COLO829 (cell line): Measurements from ENCODE around the gene PDE1C.

Source experiments
- DNase-seq: peaks from one replicate; pipeline ENCODE4 v3.0.0; 2012; ENCODE audit warnings: low spot score

The PDE1C gene

DNA sequence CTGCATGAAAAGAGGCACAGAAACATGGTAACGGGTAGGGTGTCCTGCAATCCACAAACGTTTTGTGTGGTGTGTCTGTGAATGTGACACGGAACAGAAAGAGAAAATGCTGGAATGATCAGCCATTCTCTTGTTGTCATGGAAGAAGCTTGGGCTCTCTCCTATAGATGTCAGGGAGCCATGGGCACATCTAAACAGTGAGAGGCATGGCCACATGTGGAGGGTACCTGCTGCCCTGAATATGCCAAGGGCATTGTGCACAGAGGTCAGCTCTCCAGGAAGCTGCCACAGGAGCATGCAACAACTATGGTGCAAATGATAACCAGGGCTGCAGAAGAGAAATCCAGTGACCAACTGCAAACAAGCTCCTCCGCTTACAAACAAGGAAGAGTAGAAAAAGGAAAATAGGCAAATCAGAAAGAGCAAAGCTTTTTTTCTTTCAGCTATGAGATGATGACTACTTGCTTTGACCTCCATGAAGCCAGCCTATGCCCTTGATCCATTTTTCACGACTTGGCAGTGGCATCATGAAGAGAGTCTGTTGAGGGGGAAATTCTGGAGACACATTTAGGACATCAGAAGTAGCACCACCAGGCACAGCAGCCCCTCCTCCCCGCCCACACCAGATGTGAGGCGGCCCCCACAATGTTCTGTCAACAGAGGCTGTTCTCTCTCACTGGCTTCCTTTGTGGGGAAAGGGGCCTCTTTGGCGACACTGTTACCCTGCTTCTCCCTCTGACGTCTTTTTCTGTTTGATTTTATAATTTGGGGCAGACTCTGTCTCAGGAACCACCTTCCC lies 4.8 kb upstream of the PDE1C start:
- no peak for DNase-seq

DNA sequence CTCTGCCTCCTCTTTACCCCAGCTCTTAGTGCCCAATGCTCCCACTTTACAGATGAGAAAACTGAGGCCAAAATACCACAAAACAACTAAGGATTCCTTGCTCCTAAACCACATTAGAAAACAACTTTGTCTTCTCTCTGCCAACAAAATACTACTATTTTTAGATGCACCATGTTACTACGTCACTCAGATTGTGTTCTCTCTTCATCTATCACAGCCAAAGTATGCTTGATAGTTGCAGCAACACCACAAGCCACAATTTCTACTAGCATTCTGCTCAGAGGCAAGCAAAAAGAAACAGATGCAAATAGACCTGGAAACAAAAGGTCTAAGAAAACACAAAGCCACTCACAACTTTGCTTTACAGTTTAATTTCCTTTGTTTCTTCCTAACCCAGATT lies 3.3 kb upstream of the PDE1C start:
- DNase-seq: no peak

DNA sequence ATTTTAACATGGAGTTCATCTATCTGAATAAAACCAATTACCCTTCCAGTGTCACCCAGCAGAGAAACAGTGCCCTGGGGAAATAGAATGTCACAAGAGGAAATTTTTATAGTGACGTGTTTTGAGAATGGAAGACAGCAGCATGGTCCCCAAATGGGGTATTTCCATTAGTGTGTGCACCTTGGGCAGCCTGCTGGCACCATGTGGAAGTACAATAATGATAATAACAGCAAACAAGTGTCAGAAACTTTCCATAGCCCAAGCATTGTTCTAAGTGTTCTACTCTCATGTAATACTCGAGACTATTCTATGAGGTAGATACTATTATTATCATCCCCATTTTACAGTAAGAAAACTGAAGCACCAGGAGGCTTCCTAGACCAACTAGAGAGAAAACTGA lies 2.2 kb upstream of the PDE1C start:
- no peak for DNase-seq

DNA sequence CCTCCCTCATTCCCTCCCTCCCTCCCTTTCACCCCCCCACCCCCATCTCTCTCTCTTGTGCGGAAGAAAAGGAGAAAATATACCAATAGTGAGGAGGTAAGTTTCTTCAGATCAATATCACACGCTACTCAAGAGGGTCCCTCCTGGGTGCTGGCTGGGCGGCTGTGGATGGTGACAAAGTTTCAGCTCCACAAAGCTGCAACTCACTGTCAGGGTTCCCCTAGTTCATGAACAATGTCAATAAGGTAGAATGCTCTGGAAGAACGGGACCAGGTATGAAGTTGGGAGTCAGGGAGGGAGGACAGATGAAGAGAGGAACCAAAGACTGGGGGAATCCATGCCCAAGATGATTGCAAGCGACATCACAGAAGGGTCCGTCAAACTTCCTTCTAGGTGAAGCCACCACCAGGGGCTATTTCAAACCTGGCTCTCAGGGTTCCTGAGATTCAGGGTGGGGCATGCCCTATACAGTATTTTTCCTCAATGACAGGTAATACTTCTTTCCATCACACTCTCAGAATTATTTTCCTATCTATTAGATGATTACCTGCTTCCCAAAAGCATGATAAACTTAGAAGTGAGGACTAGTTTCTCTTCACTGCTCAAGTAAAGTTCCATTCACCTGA lies 1.4 kb upstream of the PDE1C start:
- no peak for DNase-seq

DNA sequence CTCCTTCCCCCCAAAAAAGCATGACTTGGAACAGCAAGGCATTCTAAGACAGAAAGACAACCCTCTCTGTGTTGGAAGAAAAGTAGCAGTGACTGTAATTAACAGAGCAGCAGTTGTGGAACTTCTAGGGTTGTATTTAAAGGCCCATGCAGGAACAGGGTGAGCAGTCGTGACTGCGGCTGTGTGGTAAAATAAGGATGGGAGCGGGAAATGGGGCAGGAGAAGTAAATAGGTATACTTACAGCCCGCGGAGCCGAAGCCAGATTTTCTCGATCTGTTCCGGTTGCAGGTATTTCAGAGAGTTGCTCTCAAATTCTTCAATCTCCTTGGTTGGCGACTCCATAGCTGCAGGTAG lies 179 bp downstream of the PDE1C start:
- DNase-seq: no peak

DNA sequence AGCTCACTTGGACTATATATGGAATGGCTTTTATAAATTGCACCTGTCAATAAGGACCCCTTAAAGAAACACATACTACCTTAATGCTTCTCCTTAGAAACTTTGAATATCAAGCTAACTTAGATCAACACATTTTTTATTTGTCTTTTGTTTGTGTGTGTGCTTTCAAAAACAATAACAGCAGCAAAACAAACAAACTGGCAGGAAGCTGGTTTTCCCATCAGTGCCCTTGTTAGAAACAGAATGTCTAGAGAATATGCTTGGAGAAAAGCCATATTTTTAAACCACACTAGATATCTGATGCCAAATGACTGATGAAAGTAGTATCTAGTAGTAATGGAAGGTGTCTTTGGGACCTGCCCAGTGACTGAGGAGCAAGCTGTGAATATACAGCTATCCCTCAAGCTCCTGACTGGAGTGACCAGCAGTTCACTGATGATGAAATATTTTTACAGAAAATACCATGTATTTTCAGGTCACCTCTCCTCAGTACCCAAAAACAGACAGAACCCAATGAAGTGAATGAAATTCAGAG lies 1.0 kb downstream of the PDE1C start:
- no peak for DNase-seq

DNA sequence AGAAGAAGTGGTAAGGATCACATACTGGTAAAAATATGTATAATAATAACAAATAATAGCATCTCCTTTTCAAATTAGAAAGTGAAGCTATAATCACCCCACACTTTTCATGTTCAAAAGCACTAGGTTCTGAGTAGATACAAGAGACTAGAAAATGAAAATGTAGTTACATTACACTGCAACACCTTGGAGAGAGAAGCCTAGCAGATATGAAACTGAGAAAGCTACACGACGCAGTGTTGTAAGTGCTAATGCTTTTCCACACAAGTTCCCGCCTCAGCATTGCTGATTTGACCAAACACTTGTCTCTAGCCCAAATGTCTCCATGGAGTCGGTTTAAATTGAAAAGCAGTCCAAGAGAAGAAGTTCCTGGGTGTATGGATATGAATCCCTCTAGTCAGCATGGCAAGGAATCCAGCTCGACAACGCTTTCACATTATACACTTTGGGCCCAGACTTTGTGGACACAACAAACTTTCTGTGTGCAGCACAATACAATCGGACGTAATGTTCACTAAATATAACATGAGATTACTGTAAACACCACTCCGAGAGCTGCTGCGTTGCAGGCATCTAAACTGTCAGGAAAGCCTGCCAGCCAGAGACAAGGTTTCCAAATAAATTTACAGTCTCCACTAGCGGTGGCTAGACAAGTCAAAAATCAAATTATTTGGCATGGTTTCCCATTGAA lies 1.7 kb downstream of the PDE1C start:
- no peak for DNase-seq

DNA sequence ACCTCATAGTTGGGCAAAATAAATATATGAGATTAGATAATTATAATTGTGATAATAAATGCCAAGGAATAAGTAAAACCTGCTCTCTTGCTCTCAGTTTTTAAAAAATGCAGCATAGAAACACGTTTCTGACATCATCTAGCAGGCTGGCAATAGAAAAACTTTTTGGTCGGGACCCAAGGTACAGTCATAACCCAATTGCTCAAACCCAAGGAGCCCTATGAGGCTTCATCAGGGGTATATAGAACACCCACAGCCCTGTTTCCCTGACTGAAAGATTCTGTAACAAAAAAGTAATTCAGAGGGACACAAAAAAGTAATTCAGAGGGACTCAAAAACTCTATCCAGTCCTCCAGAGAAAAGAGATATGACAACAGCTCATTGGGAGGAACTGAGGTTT lies 3.8 kb downstream of the PDE1C start:
- DNase-seq: no peak

DNA sequence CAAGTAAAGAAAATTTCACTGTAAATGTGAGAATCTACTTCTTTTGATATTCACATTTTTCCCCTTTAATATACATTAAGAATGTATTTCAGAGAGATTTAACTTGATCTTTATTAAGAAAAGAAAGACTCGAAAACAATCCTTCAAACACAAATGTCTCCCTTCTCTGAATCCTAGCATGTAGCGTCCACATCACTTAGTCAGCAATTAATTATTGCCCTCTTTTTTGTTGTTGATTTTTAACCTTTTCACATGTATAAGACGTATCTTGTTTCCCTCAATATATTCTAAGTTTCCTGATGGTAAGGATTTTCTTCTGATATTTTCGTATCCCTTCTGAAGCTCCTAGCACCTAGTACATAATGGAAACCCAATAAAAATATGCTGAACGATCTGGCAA lies 6.6 kb downstream of the PDE1C start:
- no peak for DNase-seq

DNA sequence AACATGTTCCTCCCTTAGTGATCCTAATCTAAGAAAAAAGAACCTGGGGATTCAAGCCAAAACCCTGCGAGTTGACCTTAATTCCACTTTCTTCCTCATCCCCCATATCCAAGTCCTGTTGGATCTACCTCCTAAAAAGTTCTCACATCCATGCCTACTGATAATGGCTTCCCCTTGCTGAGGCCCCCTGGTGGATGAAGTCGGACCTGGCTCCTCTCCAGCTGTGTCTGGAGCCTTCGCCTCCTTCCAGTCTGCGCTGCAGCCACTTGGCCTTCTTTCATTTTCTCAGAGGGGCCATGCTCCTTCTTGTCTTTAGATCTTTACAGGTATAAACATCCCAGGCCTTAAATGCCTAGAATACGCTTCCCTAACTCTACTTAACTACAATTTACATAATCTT lies 8.1 kb downstream of the PDE1C start:
- peak; percentile 65 for DNase-seq

DNA sequence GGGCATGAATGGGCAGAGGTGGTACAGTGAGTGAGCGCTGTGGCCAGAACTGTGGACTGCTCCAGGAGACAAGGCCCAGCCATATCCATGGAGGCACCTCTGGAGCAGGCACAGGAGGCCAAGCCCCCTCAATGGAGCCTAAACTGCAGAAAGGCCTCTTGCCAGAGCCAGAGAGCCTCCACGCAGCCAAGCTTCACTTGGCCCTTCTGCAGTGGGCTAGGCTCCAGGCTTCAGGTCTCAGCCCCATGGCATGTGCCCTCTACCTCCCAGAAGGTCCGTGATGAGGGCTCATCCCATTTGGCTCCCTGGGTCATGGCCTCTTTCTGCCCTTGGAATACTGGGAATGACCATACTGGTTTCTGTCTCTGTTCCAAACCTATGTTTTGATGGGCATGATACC lies 8.9 kb downstream of the PDE1C start:
- no peak for DNase-seq

DNA sequence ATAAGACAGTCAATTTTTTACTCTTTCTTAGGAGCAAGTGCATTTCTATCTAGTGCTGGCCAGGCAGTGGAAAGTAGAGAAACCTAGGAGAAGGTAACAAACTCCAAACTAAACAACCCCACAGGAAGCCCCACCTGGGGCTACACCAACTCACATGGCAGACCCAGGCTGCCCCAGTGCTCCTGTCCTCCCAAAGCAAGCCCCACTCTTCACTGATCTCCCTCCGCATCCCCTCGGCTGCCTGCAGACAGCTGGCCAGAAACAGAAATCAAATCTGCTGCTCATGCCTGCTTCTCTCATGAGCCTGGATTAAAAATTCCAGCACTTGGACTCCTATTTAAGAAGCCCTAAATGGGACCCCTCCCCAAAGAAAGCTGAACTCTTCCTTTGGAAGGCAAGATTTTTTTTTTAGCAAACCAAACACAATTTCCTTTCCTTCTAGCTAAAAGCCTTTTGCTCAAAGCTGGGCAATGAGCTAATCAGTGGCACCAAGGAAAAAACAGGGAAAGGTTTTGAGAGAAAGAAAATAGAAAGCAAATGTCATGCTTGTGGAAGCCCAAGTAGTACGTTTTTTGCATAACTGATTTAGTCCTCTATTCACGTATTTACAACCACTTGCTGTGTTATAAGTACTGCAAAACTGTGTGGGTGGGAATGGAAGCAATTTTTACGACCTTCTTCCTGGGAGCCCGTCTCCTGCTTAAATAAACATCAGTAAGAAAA lies 10.8 kb downstream of the PDE1C start:
- DNase-seq: peak; percentile 71

DNA sequence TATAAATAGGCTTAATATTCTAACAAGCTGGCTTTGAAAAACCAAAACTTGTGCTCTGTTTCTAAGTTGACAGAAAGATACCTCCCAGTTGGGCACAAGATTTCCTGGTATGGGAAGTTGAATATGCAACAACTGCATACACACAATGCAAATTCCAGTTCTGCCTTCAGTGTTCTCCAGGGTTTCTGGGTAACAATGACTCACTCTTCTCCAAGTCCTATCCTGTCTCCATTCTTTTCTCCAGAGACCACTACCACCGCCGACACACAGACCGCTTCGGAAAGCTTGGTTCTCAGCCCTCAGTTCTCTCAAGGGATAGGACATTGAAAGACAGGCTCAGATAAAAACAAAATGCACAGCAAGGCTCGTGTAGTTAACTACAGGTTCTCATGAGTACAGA lies 12.2 kb downstream of the PDE1C start:
- DNase-seq: peak; percentile 77

DNA sequence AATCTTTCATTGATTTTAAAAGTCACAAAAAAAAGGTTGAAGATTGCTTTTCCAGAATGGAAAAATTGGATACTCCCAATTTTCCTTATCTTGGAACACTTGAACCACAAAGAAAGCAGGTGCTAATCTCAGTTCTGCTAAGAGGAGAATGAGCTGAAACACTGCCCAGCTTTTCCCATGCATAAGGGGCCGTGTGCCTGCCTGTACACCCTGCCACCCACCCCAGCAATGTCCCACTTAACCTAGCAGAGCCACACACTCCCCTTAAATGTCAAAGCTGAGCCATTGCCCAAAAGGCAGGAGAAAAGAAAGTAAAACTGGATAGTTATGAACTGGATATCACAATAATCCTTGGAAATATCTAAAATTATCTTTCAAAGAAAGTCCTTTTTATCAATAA lies 13.4 kb downstream of the PDE1C start:
- DNase-seq: no peak

DNA sequence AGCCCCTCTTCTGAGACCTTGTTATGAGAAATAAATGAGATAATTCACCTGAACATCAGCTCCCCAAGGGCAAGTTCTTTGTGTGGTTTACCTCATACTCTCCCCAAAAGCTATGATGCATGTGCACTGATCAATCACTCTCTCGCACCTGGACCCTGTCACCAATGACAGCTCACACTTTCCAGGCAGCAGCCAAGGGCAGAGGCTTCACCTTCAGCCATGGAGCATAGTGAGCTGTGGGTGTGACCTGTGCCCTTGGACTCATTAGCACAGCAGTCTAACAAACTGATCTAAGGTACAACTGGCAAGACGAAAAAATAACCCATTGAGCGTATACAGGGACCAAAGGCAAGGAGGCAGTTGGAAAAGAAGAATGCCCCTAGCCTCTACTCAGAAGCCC lies 17.0 kb downstream of the PDE1C start:
- DNase-seq: no peak

DNA sequence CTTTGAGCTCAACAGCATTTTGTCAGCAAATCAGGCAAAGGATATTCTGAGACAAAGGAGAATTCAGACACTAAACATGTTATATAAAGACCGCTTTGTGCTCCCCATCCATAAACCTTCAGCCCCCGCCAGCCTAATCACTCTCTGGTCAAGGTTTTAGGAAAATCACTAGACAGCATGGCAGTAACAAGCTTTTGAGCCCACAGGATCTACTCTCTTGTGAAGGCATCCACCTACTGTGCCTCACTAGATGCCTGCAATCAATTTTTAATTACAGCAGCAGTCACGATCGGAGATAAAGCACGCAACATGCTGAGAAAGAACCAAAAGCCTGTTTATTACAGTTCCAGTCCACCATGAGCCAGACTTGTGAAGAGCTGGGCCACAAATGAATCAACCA lies 19.1 kb downstream of the PDE1C start:
- DNase-seq: peak; percentile 96

DNA sequence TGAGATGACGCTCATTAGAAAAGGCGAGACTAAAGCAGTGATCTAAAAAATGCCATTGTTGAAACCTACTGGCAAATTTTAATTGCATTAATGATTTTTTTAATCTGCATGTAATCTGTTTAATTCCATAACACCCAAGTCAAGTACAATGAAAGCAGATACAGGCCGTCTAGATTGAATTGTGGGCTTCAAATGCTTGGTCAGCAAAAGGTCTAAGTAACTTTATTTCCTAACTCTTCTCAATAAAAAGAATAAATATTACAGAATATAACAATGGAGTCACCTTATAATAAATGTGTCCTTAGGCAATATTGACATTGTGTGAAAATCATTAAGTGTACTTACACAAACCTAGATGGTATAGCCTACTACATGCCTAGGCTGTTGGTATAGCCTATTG lies 20.6 kb downstream of the PDE1C start:
- no peak for DNase-seq

DNA sequence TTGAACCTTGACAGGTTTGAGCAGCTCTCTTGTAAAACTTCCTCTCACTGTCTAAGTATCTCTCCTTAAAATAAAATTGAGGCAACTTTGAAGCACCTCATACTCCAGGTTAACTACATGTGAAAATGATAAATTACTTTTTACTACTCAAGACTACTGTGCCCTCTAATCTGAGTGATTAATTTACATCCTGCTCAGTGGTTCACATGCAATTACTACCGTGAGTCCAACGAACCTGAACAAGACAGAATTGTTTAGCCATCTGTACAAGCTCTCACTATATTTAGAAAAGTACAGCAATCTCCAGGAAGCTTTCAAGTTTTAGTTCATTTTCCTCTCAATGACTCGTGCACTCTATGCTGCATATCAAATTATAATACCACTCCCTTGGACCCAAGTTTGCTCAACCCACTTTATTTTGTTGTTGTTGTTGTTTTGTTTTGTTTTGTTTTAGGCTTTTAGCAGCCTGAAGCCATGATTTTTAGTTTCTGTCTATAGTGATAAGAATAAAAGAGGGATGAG lies 21.2 kb downstream of the PDE1C start:
- no peak for DNase-seq

DNA sequence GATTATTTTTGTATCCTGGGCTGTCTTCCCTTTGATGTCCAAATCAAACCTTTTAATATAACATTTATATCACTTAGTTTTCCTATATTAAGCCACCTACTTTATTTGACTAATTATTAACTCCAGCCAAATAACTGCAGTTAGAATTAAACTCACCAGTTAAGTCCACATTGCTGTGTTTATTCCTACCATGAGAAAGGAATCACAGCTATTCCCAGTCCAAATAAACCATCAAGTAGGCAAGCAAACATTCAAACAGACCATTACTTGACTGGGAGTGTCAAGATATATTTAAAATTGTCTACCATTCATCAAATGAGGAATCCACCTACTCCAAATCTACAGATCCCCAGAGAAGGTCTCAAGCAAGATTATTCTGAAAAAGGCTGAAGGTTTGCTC lies 22.4 kb downstream of the PDE1C start:
- no peak for DNase-seq

DNA sequence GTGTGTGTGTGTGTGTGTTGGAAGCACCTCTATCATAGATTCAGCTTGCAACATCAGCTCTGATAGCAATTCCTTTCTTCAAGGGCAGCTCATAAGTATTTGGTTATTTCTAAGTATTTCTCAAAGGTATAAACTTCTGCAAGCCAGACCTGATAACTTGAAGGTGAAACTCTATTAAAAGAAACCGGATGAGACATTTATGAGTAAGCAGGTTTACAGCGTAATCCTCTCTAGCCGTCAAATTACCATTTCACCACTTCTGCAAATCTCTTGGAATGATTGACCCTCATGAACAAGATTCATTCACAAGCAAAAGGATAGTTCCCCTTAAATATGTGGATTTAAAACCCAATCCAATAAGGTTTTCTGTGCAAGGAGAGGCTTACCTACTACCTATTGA lies 23.1 kb downstream of the PDE1C start:
- DNase-seq: no peak

DNA sequence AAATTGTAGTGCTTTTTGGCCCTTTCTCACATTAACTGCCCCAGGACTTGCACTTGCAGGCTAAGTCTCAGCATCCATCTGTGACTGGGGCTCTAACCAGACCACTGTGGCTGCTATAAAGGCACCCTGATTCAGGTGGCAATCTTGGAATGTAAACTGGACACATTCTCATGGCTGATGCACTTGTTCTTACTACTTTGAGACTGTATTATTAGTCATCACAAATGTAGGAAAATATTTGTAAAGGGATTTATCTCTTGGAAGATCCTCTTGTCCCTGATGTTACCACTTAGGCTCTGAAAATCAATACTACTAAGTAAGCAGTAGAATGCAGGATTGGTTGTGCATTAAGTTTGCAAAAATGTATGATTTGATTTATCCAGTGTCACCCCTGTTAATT lies 25.0 kb downstream of the PDE1C start:
- DNase-seq: no peak

DNA sequence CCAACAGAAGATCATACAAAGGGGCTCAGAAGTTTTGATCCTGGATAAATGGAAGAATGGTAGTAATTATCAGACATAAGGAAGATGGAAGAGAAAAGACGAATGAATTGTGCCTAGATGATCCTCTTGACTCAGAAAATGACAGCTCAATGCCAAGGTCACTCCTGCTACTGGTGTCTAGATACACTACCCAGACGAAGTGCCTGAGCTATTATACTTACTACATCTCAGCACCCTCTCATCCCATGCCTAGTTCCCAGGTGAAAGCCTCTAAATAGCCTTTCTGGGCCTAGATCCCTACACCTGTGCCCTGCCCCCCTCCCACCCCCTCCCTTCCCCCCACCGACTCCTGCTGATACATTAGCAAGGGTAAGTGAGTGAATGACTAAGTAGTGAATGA lies 25.5 kb downstream of the PDE1C start:
- DNase-seq: no peak
